ENCODE measurements around the gene SKI. TPM values are rescaled to one million over a fixed set of nuclear protein-coding genes. Genes with fewer than 3 reads are reported as not detected.

The SKI gene
- total and polyA plus RNA-seq, 12 donors, result 4.8 to 53.6 (median 34.7) TPM

DNA sequence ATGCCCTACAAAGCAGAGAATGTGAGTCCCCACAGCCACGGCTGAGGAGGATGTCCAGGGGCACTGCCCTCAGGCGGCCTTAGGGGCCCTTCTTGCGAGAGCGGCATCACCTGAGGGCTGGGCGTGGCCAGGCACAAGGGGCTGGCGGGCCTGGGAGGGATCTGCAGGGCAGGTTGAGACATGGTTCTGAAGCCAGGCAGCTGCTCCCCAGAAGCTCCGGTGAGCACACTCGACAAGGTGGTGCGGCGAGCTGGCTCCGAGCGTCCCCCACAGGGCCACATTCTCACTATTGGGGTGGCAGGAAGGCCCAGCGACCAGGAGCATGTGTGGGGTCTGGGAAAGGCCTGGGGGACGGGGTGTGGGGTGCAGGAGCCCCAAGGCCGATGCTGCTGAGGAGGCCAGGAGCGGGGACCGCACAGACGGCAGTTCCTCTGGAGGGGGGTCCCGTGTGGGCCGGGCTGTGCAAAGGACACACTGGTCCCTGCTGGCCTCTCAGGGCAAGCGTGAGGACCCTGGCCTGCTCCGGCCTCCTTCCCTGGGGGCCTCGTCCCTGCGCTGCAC lies 116.1 kb downstream of the SKI start:
- WGBS, 4 donors, result 89 to 94% (median 92%) methylated on average over 3 to 24 of the region's 24 CpGs
- TF ChIP-seq, protein P1, sequence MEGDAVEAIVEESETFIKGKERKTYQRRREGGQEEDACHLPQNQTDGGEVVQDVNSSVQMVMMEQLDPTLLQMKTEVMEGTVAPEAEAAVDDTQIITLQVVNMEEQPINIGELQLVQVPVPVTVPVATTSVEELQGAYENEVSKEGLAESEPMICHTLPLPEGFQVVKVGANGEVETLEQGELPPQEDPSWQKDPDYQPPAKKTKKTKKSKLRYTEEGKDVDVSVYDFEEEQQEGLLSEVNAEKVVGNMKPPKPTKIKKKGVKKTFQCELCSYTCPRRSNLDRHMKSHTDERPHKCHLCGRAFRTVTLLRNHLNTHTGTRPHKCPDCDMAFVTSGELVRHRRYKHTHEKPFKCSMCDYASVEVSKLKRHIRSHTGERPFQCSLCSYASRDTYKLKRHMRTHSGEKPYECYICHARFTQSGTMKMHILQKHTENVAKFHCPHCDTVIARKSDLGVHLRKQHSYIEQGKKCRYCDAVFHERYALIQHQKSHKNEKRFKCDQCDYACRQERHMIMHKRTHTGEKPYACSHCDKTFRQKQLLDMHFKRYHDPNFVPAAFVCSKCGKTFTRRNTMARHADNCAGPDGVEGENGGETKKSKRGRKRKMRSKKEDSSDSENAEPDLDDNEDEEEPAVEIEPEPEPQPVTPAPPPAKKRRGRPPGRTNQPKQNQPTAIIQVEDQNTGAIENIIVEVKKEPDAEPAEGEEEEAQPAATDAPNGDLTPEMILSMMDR (IDR thresholded peaks at IDR 0.05), result no peak
- TF ChIP-seq POLR2A (IDR thresholded peaks at IDR 0.05), result no peak

DNA sequence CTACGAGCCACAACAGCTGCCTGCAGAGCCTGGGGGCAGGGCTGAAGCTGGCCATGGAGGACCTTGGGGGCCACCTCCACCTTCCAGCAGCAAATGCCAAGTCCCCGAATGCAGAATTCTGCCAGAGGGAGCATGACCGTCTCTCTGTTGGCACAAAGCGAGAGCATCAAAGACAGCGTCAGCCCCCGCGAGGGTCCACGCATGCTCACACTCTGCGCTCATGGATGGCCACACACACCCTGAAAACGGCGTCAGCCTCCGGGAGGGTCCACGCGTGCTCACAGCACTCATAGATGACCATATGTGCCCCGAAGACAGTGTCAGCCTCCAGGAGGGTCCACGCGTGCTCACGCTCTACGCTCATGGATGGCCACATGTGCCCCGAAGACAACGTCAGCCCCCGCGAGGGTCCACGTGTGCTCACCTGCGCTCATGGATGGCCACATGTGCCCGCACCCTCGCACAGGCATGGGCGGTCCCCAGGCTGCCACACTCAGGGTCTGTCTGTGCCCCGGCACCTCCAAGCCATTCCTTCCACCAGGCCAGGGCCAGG lies 116.7 kb downstream of the SKI start:
- no peaks in the 10 kb centered on the region for H3K4me1 ChIP-seq (replicated peaks in 1 of 2)
- no peak for DNase-seq
- WGBS, 4 donors, result 83 to 93% (median 87%) methylated on average over 4 to 29 of the region's 29 CpGs

More for the DNA sequence above, 116.1 kb downstream of the SKI start:
- intact Hi-C loops (cut with DNase I), result no loop called here
- no peak for DNase-seq
- no peaks in the 10 kb centered on the region for H3K36me3 ChIP-seq (replicated peaks in 1 of 2)
- no peak overlapping the region for H3K4me3 ChIP-seq
- H3K4me1 ChIP-seq (replicated peaks in 1 of 2), result no peaks in the 10 kb centered on the region
- H3K27me3 ChIP-seq, result no peaks in the 10 kb centered on the region
- H3K9me3 ChIP-seq (replicated peaks in 1 of 3), result no peaks in the 10 kb centered on the region
- H3K27ac ChIP-seq, result no peak overlapping the region

DNA sequence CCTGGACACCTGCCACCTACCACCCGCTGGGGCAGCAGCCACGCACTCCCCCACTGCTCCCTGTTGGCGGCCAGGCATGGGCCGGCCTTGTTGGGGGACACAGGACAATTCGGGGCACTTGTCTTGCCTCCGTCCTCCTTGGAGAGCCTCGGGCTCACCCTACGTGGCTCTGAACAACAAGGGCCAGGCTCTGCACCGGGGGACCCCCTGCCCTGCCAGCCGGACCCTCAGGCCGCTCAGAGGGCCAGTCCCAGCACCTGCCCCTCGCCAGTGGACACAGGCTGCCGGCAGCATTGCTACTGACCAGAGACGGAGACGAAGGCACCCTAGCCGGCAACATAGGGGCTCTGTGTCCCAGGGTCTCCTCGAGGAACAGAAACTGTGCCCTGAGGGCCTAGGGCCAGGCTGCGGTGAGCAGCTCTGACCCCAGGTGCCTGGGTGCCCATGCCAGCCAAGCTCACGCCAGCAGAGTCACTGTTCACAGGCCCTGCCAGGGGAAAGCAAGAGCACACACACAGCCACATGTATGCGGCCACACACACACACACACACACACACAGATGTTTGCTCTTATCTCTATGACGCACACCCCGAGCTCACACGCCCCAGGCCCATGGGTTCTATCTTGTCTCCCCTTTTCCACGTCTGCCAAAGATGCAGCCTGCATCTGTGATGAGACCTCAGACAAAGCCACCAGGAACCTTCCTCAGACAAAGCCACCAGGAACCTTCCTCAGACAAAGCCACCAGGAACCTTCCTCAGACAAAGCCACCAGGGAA lies 117.4 kb downstream of the SKI start:
- intact Hi-C loops (cut with DNase I), result no loop called here
- H3K4me3 ChIP-seq, result no peak overlapping the region
- TF ChIP-seq, protein P1 (IDR thresholded peaks at IDR 0.05), result no peak
- no peak for TF ChIP-seq POLR2A (IDR thresholded peaks at IDR 0.05)
- 76 to 89% (median 83%) methylated on average over 5 to 24 of the region's 24 CpGs for WGBS, 4 donors
- DNase-seq, result no peak
- no peak overlapping the region for H3K27ac ChIP-seq
- no peaks in the 10 kb centered on the region for H3K9me3 ChIP-seq (replicated peaks in 1 of 3)
- no peaks in the 10 kb centered on the region for H3K4me1 ChIP-seq (replicated peaks in 1 of 2)
- H3K27me3 ChIP-seq, result no peaks in the 10 kb centered on the region
- no peaks in the 10 kb centered on the region for H3K36me3 ChIP-seq (replicated peaks in 1 of 2)

More for the DNA sequence above, 116.7 kb downstream of the SKI start:
- intact Hi-C loops (cut with DNase I), result no loop called here
- Histone ChIP-seq H3K9me3 (replicated peaks in 1 of 3) (no peaks in the 10 kb centered on the region), H3K27ac (no peak overlapping the region), H3K27me3 (no peaks in the 10 kb centered on the region), H3K4me3 (no peak overlapping the region), H3K36me3 (replicated peaks in 1 of 2) (no peaks in the 10 kb centered on the region)
- TF ChIP-seq, protein P1 (IDR thresholded peaks at IDR 0.05), result no peak
- TF ChIP-seq POLR2A (IDR thresholded peaks at IDR 0.05), result no peak

DNA sequence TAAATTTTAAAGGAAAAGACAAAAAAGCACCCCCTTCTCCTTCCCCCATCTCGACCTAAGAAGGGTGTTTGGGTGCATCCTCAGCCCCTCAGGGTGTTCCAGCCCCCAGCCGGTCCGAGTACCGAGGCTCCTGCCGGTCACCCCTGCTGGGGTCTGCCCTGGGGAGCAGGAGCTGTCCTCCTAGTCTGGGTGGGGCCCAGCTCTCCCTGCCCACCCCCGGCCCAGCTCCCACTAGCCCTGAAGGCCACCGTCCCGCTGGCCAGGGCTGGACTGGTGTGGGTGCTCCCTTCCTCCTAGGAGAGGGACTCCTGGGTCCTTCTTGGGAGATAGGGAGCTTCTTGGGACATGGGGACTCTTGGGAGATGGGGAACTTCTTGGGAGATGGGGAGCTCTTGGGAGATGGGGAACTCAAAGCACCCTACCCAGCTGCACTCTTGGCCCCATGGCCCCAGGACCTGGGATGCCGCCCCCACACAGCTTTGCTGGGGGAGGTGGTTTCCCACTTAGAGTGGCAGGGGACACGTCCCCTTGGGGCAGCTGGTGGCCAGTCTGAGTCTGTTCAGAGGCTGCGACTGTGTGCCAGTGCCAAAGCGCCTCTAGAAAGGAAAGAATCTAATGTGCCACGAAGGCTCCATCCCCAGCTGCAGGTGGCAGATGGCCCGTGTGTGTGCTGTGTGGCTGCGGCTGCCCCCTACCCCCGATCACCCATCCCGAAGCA lies 118.7 kb downstream of the SKI start:
- TF ChIP-seq, protein P1 (IDR thresholded peaks at IDR 0.05), result no peak
- no peak for TF ChIP-seq POLR2A (IDR thresholded peaks at IDR 0.05)
- 66 to 83% (median 81%) methylated on average over 13 to 17 of the region's 17 CpGs for WGBS, 4 donors

More for the DNA sequence above, 118.7 kb downstream of the SKI start:
- H3K9me3 ChIP-seq (replicated peaks in 1 of 3), result no peaks in the 10 kb centered on the region
- intact Hi-C loops (cut with DNase I), result no loop called here
- no peak for DNase-seq
- no peaks in the 10 kb centered on the region for H3K27me3 ChIP-seq
- no peak overlapping the region for H3K27ac ChIP-seq
- no peak overlapping the region for H3K4me3 ChIP-seq
- H3K4me1 ChIP-seq (replicated peaks in 1 of 2), result no peaks in the 10 kb centered on the region
- H3K36me3 ChIP-seq (replicated peaks in 1 of 2), result no peaks in the 10 kb centered on the region
